DND-41 (cell line): Measurements from ENCODE around the gene ZSCAN2.

Source experiments
- CTCF ChIP-seq: IDR thresholded peaks from 2 replicates; pipeline ENCODE4 v1.5.1; 2012; ENCODE audit warnings: borderline replicate concordance, low read length, moderate library complexity, mild to moderate bottlenecking; ENCODE audit not compliant: poor library complexity, severe bottlenecking; ENCODE audit errors: extremely low read depth
- EZH2 ChIP-seq: IDR thresholded peaks from 3 replicates; pipeline ENCODE4 v1.6.1; 2012; ENCODE audit warnings: borderline replicate concordance, low read depth, mild to moderate bottlenecking, moderate library complexity, low read length, inconsistent platforms; ENCODE audit not compliant: severe bottlenecking

- TF ChIP-seq CTCF (no peak), EZH2 (no peak)
Observed at GRCh38 chr15:84653910-84654688, 53.3 kb downstream of the ZSCAN2 start, which contains the start of gene WDR73.
